Liver (tissue), 9 donors: ENCODE data around the gene MARCHF10. TPM values are rescaled to one million over a fixed set of nuclear protein-coding genes. Genes with fewer than 3 reads are reported as not detected.

Source experiments
- DNase-seq: peaks from one replicate; pipeline ENCODE4 v3.0.0-alpha.2; 2017; ENCODE audit warnings: low spot score
- H3K27ac ChIP-seq, 2 donors: one replicate each; pipeline ENCODE4 v1.7.0; 2013; ENCODE audit warnings: inconsistent platforms in 2 of 2, low read length in 2 of 2, control low read depth in 1 of 2, low read depth in 1 of 2, mild to moderate bottlenecking in 1 of 2
- H3K27me3 ChIP-seq, 4 donors: one replicate each; pipeline versions ENCODE4 v1.6.1 to v1.7.0; 2013; ENCODE audit warnings: low read length in 3 of 4, inconsistent platforms in 1 of 4, mild to moderate bottlenecking in 1 of 4, moderate library complexity in 1 of 4; ENCODE audit not compliant: control insufficient read depth in 4 of 4, insufficient read depth in 4 of 4
- H3K36me3 ChIP-seq, 4 donors: one replicate each; pipeline versions ENCODE4 v1.6.1 to v1.7.0; 2013; ENCODE audit warnings: low read length in 3 of 4, mild to moderate bottlenecking in 3 of 4, low read depth in 1 of 4, moderate library complexity in 1 of 4; ENCODE audit not compliant: control insufficient read depth in 4 of 4, insufficient read depth in 3 of 4
- H3K4me1 ChIP-seq, 4 donors: one replicate each; pipeline versions ENCODE4 v1.6.1 to v1.7.0; 2013; ENCODE audit warnings: low read length in 3 of 4, mild to moderate bottlenecking in 3 of 4, moderate library complexity in 1 of 4; ENCODE audit not compliant: control insufficient read depth in 4 of 4, insufficient read depth in 4 of 4
- H3K4me3 ChIP-seq, 3 donors: one replicate each; pipeline versions ENCODE4 v1.6.1 to v1.7.0; 2013; ENCODE audit warnings: low read length in 3 of 3, control low read depth in 1 of 3, low read depth in 1 of 3, mild to moderate bottlenecking in 1 of 3
- H3K9ac ChIP-seq, 2 donors: one replicate each; pipeline ENCODE4 v1.7.0; 2013; ENCODE audit warnings: low read length in 2 of 2, mild to moderate bottlenecking in 2 of 2, moderate library complexity in 2 of 2, control low read depth in 1 of 2, low read depth in 1 of 2
- H3K9me3 ChIP-seq, 4 donors: one replicate each; pipeline versions ENCODE4 v1.6.1 to v1.7.0; 2013; ENCODE audit warnings: low read length in 3 of 4; ENCODE audit not compliant: control insufficient read depth in 4 of 4
- EGR1 ChIP-seq, 2 donors: IDR thresholded peaks; 2 replicates each; pipeline ENCODE4 v1.6.1; 2016 to 2018; ENCODE audit warnings: antibody characterized with exemption in 2 of 2, low read depth in 2 of 2
- FOXA2 ChIP-seq: IDR thresholded peaks from 2 replicates; pipeline ENCODE4 v1.6.1; 2016; ENCODE audit warnings: antibody characterized with exemption
- GABPA ChIP-seq, 2 donors: IDR thresholded peaks in 1 of 2; conservative IDR thresholded peaks in 1 of 2; 2 replicates each; pipeline ENCODE4 v1.6.1; 2016; ENCODE audit warnings: antibody characterized with exemption in 2 of 2, mild to moderate bottlenecking in 1 of 2, moderate library complexity in 1 of 2
- HNF4A ChIP-seq, 2 donors: conservative IDR thresholded peaks; 2 replicates each; pipeline ENCODE4 v1.6.1; 2016; ENCODE audit warnings: antibody characterized with exemption in 2 of 2, mild to moderate bottlenecking in 2 of 2
- HNF4G ChIP-seq: IDR thresholded peaks from 2 replicates; pipeline ENCODE4 v1.6.1; 2016; ENCODE audit warnings: antibody characterized with exemption
- JUND ChIP-seq, 2 donors: IDR thresholded peaks; 2 replicates each; pipeline ENCODE4 v1.6.1; 2016; ENCODE audit warnings: antibody characterized with exemption in 2 of 2
- NR2F2 ChIP-seq: IDR thresholded peaks from 2 replicates; pipeline ENCODE4 v1.6.1; 2016; ENCODE audit warnings: antibody characterized with exemption
- RAD21 ChIP-seq, 2 donors: IDR thresholded peaks; 2 replicates each; pipeline ENCODE4 v1.6.1; 2016; ENCODE audit warnings: antibody characterized with exemption in 2 of 2, mild to moderate bottlenecking in 2 of 2
- REST ChIP-seq: IDR thresholded peaks from 2 replicates; pipeline ENCODE4 v1.6.1; 2016; ENCODE audit warnings: antibody characterized with exemption, mild to moderate bottlenecking
- SP1 ChIP-seq: IDR thresholded peaks from 2 replicates; pipeline ENCODE4 v1.6.1; 2018; ENCODE audit warnings: antibody characterized with exemption, mild to moderate bottlenecking
- TAF1 ChIP-seq: conservative IDR thresholded peaks from 2 replicates; pipeline ENCODE4 v1.6.1; 2016; ENCODE audit warnings: antibody characterized with exemption, mild to moderate bottlenecking
- YY1 ChIP-seq: IDR thresholded peaks from 2 replicates; pipeline ENCODE4 v1.6.1; 2016; ENCODE audit warnings: antibody characterized with exemption, mild to moderate bottlenecking
- ZBTB33 ChIP-seq: IDR thresholded peaks from 2 replicates; pipeline ENCODE4 v1.6.1; 2016; ENCODE audit warnings: antibody characterized with exemption
- WGBS: extraction: QIAGEN DNeasy Blood & Tissue Kit; methylation state at CpG from one replicate; pipeline ENCODE4 v1.1.7; 2013; 5-methylcytosine and 5-hydroxymethylcytosine counted together
- polyA plus RNA-seq, 2 donors: library from polyadenylated mRNA; stranded (reverse) in 1 of 2; unstranded in 1 of 2; fragments of 200-250 nt in 1 of 2; fragments of >200 nt in 1 of 2; fragmentation: Nextera tagmentation in 1 of 2; extraction: Ambion mirVana in 1 of 2; gene quantifications; one replicate each; pipeline versions ENCODE4 v1.2.1 to v1.2.3, GENCODE V29; 2013 to 2015
- total RNA-seq, 2 donors: library from RNA; depleted of rRNA; stranded (reverse); fragments of >200 nt; gene quantifications; one replicate each; pipeline ENCODE4 v1.2.3, GENCODE V29; 2014
- TF ChIP-seq, protein P1 (sequence below): fragments of 150-350 bp; IDR thresholded peaks from 2 replicates; pipeline ENCODE4 v1.5.1; 2017; ENCODE audit warnings: improper control_type of control experiment, low read depth, low read length; ENCODE audit not compliant: missing input control
- donor health status: healthy.
- donor health status: healthy.
- donor health status: healthy.
- donor health status: healthy.
- donor health status: healthy.

MARCHF10 gene
- total and polyA plus RNA-seq, 4 donors = not detected

- DNase-seq = no peak
Observed at GRCh38 chr17:62672957-62673356, 135.2 kb downstream of the MARCHF10 start.

More at GRCh38 chr17:62672957-62673356, 135.2 kb downstream of the MARCHF10 start:
- Histone ChIP-seq H3K9ac (no peak overlapping the region), H3K4me1 (no peaks in the 10 kb centered on the region), H3K9me3 (no peaks in the 10 kb centered on the region), H3K36me3 (no peaks in the 10 kb centered on the region), H3K27me3 (no peaks in the 10 kb centered on the region), H3K4me3 (no peak overlapping the region), H3K27ac (no peak overlapping the region)
- TF ChIP-seq GABPA (IDR thresholded peaks at IDR 0.05 in 1 of 2, conservative IDR thresholded peaks at IDR 0.05 in 1 of 2) (no peak), REST (no peak), FOXA2 (no peak), HNF4A (conservative IDR thresholded peaks at IDR 0.05) (no peak), RAD21 (IDR thresholded peaks at IDR 0.05) (no peak), JUND (IDR thresholded peaks at IDR 0.05) (no peak), ZBTB33 (no peak), EGR1 (IDR thresholded peaks at IDR 0.05; ENCODE audit: low read depth in 2 of 2) (no peak), NR2F2 (no peak), TAF1 (no peak), YY1 (no peak), SP1 (no peak), HNF4G (no peak)
- TF ChIP-seq, protein P1, sequence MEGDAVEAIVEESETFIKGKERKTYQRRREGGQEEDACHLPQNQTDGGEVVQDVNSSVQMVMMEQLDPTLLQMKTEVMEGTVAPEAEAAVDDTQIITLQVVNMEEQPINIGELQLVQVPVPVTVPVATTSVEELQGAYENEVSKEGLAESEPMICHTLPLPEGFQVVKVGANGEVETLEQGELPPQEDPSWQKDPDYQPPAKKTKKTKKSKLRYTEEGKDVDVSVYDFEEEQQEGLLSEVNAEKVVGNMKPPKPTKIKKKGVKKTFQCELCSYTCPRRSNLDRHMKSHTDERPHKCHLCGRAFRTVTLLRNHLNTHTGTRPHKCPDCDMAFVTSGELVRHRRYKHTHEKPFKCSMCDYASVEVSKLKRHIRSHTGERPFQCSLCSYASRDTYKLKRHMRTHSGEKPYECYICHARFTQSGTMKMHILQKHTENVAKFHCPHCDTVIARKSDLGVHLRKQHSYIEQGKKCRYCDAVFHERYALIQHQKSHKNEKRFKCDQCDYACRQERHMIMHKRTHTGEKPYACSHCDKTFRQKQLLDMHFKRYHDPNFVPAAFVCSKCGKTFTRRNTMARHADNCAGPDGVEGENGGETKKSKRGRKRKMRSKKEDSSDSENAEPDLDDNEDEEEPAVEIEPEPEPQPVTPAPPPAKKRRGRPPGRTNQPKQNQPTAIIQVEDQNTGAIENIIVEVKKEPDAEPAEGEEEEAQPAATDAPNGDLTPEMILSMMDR = no peak
- WGBS = 91% methylated on average over 4 of the region's 4 CpGs
